ENCODE measurements around the gene KSR1. TPM values are rescaled to one million over a fixed set of nuclear protein-coding genes. Genes with fewer than 3 reads are reported as not detected.
A peak's percentile ranks its signal among the peaks of the same experiment; 100 is the strongest.

Gene KSR1
- total RNA-seq, 1 donor from 2014 or later: 122 TPM

DNA sequence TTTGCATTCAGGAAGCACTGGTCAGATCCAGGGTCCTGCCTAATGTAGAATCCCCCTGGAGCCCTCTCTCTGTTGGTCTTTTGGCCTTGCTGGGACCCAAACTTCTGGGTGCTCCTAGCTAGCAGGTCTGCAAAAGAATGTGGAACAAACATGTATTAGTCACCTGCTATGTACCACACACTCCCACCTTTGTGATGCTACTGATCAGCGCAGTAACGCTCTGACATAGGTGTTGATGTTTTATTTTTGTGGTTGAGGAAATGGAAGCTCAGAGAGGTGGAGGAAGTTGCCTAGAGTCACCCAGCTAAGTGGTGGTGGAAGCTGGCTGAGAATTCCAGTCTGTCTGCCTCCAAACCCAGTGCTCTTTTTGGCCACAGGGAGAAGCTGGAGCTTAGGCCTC, 139.0 kb downstream of the KSR1 start:
- no peaks in the 10 kb centered on the region for H3K9me3 Mint-ChIP-seq
- no peak for DNase-seq (ENCODE audit: low spot score)
- H3K4me1 Mint-ChIP-seq (ENCODE audit: low read depth): peaks cover 32% of the 10 kb centered on the region
- peaks cover 45% of the 10 kb centered on the region for H3K36me3 Mint-ChIP-seq (ENCODE audit: low read depth)
- no peaks in the 10 kb centered on the region for H3K27me3 Mint-ChIP-seq (ENCODE audit: insufficient read depth)
- intact Hi-C loops (cut with micrococcal nuclease): no loop called here
- peak overlapping the region; percentile 89 for H3K27ac Mint-ChIP-seq
- H3K4me3 Mint-ChIP-seq: no peak overlapping the region

DNA sequence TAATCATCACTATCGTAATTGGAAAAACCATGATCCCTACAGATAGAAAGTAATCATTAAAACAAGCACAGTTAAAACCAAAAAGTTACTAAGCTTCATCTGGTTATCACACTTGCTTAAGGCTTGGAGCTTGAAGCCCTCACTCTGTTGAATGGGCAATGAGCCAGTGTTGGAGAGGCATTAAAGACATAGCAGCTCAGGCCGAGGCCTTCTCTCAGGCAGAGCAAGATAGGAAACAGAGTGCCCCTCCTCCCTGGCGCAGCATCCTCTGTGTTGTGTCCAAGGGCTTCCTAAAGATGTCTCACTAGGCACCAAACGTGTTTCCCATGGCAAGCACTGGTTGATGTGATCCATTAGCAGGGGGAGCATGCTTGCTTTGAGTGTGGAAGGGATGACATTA, 139.8 kb downstream of the KSR1 start:
- no peaks in the 10 kb centered on the region for H3K27me3 Mint-ChIP-seq (ENCODE audit: insufficient read depth)
- H3K27ac Mint-ChIP-seq: peak overlapping the region; percentile 86
- DNase-seq (ENCODE audit: low spot score): no peak
- no peak overlapping the region for H3K4me3 Mint-ChIP-seq
- intact Hi-C loops (cut with micrococcal nuclease): no loop called here
- peaks cover 34% of the 10 kb centered on the region for H3K4me1 Mint-ChIP-seq (ENCODE audit: low read depth)
- H3K9me3 Mint-ChIP-seq: no peaks in the 10 kb centered on the region
- peaks cover 40% of the 10 kb centered on the region for H3K36me3 Mint-ChIP-seq (ENCODE audit: low read depth)

DNA sequence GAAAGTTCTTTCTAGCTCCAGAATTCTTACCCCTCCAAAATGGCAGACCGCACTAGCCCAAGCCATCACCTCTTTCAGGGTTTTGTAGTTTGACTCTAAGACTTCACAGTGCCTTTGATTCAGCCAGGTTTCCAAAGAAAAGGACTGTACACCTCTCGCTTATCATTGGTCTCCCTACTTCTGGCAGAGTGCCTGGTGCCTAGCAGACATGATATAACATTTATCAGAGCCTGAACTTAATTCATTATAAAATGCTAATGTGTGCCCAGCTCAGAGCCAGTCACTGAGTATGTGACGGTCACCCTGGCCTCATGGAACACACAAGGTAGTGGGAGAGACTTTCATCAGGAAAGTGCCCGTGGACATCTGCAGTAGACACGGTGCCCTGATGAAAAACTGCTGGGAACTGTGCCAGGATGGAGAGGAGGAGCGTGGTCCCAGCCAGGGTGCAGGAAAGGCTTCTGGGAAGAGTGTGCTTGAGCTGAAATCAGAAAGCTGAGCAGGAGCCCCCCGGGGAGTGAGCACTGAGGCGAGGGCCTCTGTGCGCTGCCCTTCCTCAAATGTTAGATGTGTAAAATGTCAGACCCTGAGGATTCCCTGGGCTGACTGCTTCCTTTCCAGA, 140.4 kb downstream of the KSR1 start:
- Mint-ChIP-seq H3K36me3 (ENCODE audit: low read depth) (peaks cover 46% of the 10 kb centered on the region), H3K27ac (peak overlapping the region; percentile 86), H3K9me3 (no peaks in the 10 kb centered on the region), H3K4me3 (no peak overlapping the region), H3K27me3 (ENCODE audit: insufficient read depth) (no peaks in the 10 kb centered on the region), H3K4me1 (ENCODE audit: low read depth) (peaks cover 40% of the 10 kb centered on the region)
- DNase-seq (ENCODE audit: low spot score): no peak
- intact Hi-C loops (cut with micrococcal nuclease): no loop called here

DNA sequence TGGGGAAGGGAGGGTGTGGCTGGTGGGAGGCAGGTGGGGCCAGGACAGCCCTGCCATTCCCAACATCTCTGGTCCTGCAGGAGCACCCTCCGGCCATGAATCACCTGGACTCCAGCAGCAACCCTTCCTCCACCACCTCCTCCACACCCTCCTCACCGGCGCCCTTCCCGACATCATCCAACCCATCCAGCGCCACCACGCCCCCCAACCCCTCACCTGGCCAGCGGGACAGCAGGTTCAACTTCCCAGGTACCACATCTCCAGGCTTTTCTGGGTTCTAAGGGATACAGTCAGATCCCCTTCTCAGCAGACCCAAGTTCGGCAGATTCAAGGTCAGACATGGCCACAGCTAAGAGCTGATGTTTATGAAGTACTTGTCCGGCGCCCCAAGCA, 140.9 kb downstream of the KSR1 start:
- Mint-ChIP-seq H3K9me3 (no peaks in the 10 kb centered on the region), H3K27me3 (ENCODE audit: insufficient read depth) (no peaks in the 10 kb centered on the region), H3K4me1 (ENCODE audit: low read depth) (peaks cover 45% of the 10 kb centered on the region), H3K27ac (no peak overlapping the region), H3K36me3 (ENCODE audit: low read depth) (peaks cover 47% of the 10 kb centered on the region), H3K4me3 (no peak overlapping the region)
- DNase-seq (ENCODE audit: low spot score): no peak
- intact Hi-C loops (cut with micrococcal nuclease): no loop called here

DNA sequence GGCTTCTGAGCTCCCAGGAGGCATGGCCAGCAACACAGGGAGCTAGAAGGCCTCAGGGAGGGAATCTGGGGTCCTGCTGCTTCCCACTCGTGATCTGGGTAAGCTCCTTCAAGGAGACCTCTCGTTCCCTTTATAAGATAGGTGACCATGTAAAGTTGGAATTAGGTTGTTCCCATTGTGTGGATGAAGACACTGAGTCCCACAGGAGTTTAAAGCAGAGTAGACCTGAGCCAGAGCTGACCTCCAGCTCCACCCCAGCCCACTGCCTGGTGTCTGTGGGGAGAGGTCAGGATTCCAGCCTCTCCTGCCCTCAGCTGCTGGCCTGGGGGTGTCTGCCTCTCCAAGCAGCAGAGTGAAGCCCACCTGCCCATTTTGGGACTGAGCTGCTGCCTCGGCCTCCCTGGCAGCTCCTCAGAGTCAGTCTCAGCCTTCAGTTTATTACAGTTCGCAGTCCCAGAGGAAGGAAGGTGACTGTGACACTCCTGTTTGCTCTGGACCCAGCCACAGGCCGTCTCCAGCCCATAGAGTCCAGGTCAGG, 141.6 kb downstream of the KSR1 start:
- H3K36me3 Mint-ChIP-seq (ENCODE audit: low read depth): peaks cover 40% of the 10 kb centered on the region
- no peak for DNase-seq (ENCODE audit: low spot score)
- H3K9me3 Mint-ChIP-seq: no peaks in the 10 kb centered on the region
- H3K4me1 Mint-ChIP-seq (ENCODE audit: low read depth): peaks cover 45% of the 10 kb centered on the region
- no peak overlapping the region for H3K27ac Mint-ChIP-seq
- intact Hi-C loops (cut with micrococcal nuclease): no loop called here
- no peaks in the 10 kb centered on the region for H3K27me3 Mint-ChIP-seq (ENCODE audit: insufficient read depth)
- no peak overlapping the region for H3K4me3 Mint-ChIP-seq

DNA sequence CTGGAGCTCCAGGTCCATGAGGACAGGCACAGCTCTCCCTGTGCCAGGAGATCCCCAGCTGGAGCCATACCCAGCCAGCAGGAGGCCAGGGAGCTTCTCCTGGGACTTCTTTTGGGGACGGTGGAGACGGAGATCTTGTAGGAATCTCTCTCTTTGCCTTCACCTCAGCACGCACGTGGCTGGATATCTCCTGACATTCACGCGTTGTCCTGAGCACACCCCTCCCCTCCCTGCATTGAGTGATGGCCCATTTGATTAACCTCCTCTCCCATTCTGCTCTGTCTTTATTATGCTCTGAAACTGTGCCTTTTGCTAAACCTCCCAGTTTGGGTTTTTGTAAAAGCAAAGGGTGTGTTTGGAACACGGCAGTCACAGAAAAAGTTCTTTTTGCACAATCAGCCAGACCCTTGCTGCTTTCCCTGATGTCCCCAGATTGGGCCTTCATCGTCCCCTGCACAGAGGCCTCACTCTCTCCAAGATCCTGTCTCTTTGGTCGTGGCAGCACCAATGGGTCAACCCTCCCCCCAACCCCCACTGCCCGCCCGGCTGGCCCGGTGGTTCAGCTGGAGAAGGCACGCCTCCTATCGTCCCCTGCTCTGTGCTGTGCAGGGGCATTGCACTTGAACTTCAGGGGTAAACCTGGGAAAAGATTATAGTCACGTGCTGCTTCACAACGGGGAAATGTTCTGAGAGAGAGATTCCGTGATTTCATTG, 142.2 kb downstream of the KSR1 start:
- intact Hi-C loops (cut with micrococcal nuclease): no loop called here

DNA sequence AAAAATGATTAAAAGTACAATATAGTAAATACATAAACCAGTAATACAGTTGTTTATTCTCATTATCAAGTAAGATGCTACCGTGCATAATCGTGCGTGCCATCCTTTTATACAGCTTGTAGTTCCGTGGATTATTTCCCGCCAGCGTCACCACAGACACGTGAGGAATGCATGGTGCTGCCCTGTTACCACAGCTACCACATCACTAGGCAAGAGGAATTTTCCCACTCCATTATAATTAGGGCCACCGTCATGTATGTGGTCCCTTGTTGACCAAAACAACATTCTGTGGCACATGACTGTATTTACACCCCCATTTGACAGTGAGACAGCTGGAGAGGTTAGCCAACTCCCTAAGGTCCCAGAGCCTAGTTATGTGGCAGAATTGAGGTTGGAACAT, 144.2 kb downstream of the KSR1 start:
- Mint-ChIP-seq H3K9me3 (no peaks in the 10 kb centered on the region), H3K27me3 (ENCODE audit: insufficient read depth) (no peaks in the 10 kb centered on the region), H3K4me1 (ENCODE audit: low read depth) (peaks cover 34% of the 10 kb centered on the region), H3K36me3 (ENCODE audit: low read depth) (peaks cover 31% of the 10 kb centered on the region), H3K27ac (no peak overlapping the region), H3K4me3 (no peak overlapping the region)
- intact Hi-C loops (cut with micrococcal nuclease): loop anchor here (1.0 to 5.0 kb wide), 4 partner anchors 20 to 144 kb away; partner anchors contain the start of gene KSR1
- DNase-seq (ENCODE audit: low spot score): no peak

More for the DNA sequence above, 142.2 kb downstream of the KSR1 start:
- DNase-seq (ENCODE audit: low spot score): no peak
- no peaks in the 10 kb centered on the region for H3K27me3 Mint-ChIP-seq (ENCODE audit: insufficient read depth)
- H3K9me3 Mint-ChIP-seq: no peaks in the 10 kb centered on the region
- peaks cover 42% of the 10 kb centered on the region for H3K36me3 Mint-ChIP-seq (ENCODE audit: low read depth)
- H3K4me3 Mint-ChIP-seq: no peak overlapping the region
- H3K27ac Mint-ChIP-seq: no peak overlapping the region
- H3K4me1 Mint-ChIP-seq (ENCODE audit: low read depth): peaks cover 50% of the 10 kb centered on the region

DNA sequence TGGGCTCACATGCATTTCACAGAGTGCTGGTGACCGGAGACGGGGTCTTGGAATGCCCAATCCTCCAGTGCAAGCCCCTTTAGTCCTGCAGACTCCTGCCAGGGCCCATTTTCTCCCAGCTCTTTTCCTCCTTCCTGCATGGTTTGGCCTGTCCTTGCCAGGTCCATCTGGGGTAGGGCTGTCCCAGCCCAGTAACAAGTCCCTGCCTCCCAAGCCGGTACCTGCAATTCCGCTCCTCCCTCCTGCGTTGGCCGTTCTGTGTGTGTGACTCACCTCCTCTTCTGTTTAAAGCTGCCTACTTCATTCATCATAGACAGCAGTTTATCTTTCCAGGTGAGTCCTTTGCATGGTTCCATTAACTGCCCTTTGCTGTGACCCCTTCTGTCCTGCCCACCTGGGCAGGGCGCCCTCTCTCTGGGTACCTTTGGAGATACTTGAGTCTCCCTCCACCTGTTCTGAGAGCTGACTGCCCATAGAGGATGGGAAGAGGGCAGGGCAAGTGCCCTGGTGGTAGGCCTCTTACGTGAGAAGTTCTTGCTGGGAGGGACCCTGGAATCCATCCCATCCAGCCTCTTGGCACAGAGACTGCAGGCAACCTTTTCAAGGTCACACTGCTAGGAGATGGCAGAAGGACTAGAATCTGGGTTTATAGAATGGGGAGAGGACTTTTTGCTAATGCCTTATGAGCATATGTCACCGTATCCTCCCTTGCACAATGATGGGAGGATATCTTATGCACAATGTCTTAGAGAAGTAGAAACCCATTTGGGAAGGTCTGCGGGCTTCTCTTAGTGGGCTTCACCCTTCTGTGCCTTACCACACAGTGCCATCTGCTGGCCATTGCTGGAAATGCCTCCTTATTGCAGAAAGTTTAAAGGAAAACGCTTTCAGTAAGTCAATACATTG, 145.1 kb downstream of the KSR1 start:
- intact Hi-C loops (cut with micrococcal nuclease): loop anchor here (1.0 to 5.0 kb wide), 7 partner anchors 33 to 365 kb away; partner anchors contain the start of gene WSB1
- H3K27ac Mint-ChIP-seq: no peak overlapping the region
- H3K36me3 Mint-ChIP-seq (ENCODE audit: low read depth): peaks cover 34% of the 10 kb centered on the region
- peak; percentile 68 for DNase-seq (ENCODE audit: low spot score)
- H3K27me3 Mint-ChIP-seq (ENCODE audit: insufficient read depth): no peaks in the 10 kb centered on the region
- peaks cover 30% of the 10 kb centered on the region for H3K4me1 Mint-ChIP-seq (ENCODE audit: low read depth)
- no peak overlapping the region for H3K4me3 Mint-ChIP-seq
- H3K9me3 Mint-ChIP-seq: no peaks in the 10 kb centered on the region

DNA sequence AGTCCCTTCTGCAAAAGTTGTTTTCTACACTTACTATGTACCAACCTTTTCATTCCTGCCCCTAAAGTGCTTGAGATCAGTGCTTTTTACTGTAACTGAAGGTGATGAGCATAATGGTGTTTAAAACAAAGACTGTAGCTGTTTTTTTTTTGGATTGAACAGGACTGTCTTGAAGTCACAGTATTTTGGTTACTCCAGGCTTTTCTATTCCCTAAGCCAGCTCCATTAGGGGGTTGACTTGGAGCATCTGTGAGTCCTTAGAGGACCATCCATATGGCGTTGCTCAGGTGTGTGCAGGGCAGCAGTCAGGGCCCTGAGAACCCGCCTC, 145.7 kb downstream of the KSR1 start:
- Mint-ChIP-seq H3K27me3 (ENCODE audit: insufficient read depth) (no peaks in the 10 kb centered on the region), H3K4me3 (no peak overlapping the region), H3K9me3 (no peaks in the 10 kb centered on the region), H3K27ac (no peak overlapping the region), H3K4me1 (ENCODE audit: low read depth) (peaks cover 30% of the 10 kb centered on the region), H3K36me3 (ENCODE audit: low read depth) (peaks cover 31% of the 10 kb centered on the region)
- no peak for DNase-seq (ENCODE audit: low spot score)
- intact Hi-C loops (cut with micrococcal nuclease): loop anchor here (1.0 to 5.0 kb wide), 7 partner anchors 33 to 366 kb away; partner anchors contain the start of gene WSB1

DNA sequence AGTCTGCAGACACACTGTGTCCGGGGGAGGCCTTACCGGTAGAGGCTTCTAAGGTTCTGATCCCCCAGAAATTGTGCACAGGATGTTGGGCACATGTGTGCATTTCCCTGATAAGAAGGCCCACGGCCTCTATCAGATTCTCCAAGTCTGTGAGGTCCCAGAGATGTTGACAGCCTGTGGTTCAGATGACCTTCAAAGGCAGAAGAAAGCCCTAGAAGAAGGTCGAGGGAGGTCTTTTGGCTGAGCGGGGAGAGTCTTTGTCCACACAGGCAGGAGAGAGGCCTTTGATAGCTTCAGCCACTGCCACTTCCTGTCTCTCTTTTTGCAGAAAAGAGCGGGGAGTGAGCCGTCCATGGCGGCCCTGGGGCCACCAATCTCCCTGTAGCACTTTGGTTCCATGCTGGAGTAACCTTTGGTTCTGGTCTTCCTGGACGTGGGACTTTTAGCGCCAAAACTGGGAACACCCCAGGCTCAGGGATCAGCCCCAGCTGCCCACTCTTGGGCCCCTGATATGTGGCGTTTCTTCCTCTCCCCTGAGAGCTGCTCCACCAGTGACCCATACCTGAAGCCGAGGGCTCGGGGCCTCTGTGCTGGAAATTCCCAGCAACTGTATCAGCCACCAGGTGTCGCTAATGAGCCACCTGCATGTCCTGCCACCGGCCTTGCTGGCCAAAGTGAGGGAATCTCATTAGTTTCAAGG, 146.6 kb downstream of the KSR1 start:
- H3K9me3 Mint-ChIP-seq: no peaks in the 10 kb centered on the region
- H3K36me3 Mint-ChIP-seq (ENCODE audit: low read depth): peaks cover 32% of the 10 kb centered on the region
- peaks cover 30% of the 10 kb centered on the region for H3K4me1 Mint-ChIP-seq (ENCODE audit: low read depth)
- H3K4me3 Mint-ChIP-seq: no peak overlapping the region
- DNase-seq (ENCODE audit: low spot score): peak; percentile 49
- no peaks in the 10 kb centered on the region for H3K27me3 Mint-ChIP-seq (ENCODE audit: insufficient read depth)
- H3K27ac Mint-ChIP-seq: peak overlapping the region; percentile 52
- intact Hi-C loops (cut with micrococcal nuclease): loop anchor here (1.0 to 5.0 kb wide), 3 partner anchors 48 to 153 kb away; no protein-coding TSS in a partner anchor

DNA sequence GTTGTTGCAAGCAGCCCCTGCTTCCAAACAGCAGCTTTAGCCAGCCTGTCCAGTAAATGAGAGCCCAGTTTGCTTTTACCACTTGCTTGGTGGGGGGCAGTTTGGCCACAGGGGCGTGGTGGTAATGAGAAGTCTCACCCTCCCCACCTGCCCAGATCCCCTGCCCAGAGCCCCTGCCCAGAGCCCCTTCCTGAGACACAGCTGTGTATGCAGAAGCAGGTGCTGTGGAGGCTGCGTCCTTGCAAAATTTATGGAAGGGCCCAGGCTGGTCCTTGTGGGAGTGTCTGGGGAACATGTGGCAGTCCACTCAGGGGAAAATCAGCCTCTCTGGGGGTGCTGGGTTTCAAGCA, 147.1 kb downstream of the KSR1 start:
- H3K4me3 Mint-ChIP-seq: no peak overlapping the region
- H3K4me1 Mint-ChIP-seq (ENCODE audit: low read depth): peaks cover 34% of the 10 kb centered on the region
- no peak for DNase-seq (ENCODE audit: low spot score)
- intact Hi-C loops (cut with micrococcal nuclease): loop anchor here (1.0 to 5.0 kb wide), 3 partner anchors 48 to 153 kb away; no protein-coding TSS in a partner anchor
- no peaks in the 10 kb centered on the region for H3K9me3 Mint-ChIP-seq
- no peak overlapping the region for H3K27ac Mint-ChIP-seq
- no peaks in the 10 kb centered on the region for H3K27me3 Mint-ChIP-seq (ENCODE audit: insufficient read depth)
- H3K36me3 Mint-ChIP-seq (ENCODE audit: low read depth): peaks cover 36% of the 10 kb centered on the region
